ENCODE measurements around the gene PEPD.

Gene PEPD

DNA sequence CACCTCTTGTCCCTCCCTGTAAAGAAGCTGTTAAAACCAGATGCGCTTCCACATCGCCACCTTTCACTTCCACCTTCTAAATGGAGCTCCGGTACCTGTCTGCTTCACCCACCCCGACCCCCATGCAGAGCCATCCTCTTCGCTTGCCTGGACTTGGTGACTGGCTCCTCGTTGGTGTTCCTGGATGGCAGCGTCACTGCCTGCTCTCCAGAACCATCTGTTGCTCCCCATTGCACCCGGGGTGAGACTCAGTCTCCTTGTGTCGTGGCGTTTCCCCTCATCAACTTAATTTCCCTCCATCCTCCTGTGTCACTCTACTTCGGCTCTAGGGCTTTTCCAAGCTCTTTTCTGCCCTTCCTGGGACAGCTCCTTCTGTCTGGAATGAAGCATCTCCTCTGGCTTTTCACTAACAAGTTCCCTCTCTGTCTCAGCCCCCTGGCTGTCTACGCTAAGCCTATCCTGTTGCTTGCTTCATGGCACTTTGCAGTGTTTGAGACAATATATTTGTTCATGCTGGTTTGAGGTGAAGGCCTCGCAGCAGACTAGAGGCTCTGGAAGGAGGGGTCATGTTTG is 137.8 kb downstream of the PEPD start:
- in situ Hi-C loops (cut with MboI; ENCODE audit: low pct_unique_long_range_greater_than_20kb, low sequenced_read_pairs, unreplicated experiment): no loop called here
- no peak for DNase-seq (ENCODE audit: low spot score)
- TF ChIP-seq, protein P1, sequence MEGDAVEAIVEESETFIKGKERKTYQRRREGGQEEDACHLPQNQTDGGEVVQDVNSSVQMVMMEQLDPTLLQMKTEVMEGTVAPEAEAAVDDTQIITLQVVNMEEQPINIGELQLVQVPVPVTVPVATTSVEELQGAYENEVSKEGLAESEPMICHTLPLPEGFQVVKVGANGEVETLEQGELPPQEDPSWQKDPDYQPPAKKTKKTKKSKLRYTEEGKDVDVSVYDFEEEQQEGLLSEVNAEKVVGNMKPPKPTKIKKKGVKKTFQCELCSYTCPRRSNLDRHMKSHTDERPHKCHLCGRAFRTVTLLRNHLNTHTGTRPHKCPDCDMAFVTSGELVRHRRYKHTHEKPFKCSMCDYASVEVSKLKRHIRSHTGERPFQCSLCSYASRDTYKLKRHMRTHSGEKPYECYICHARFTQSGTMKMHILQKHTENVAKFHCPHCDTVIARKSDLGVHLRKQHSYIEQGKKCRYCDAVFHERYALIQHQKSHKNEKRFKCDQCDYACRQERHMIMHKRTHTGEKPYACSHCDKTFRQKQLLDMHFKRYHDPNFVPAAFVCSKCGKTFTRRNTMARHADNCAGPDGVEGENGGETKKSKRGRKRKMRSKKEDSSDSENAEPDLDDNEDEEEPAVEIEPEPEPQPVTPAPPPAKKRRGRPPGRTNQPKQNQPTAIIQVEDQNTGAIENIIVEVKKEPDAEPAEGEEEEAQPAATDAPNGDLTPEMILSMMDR (IDR thresholded peaks at IDR 0.05; ENCODE audit: extremely low read depth, insufficient read depth, missing control alignments): no peak

DNA sequence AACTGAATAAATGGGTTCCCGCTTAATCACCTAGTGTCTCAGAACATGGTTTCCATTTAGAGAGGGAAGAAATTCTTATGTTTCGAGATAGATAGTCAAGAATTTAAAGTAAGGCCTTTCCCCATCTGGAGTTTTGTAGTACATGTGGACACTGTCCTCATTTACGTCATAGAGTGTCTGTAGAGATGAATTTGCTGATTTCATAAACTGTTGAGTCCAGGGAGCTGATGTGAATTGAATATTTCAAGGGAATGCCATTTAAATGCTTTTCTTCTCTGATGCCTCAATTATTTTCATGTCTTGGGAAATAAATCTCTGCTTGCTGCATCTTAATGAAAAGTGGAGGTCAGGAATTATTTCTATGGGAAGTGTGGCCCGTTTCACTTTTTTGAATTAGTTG is 138.6 kb downstream of the PEPD start:
- TF ChIP-seq, protein P1 (IDR thresholded peaks at IDR 0.05; ENCODE audit: extremely low read depth, insufficient read depth, missing control alignments): no peak
- in situ Hi-C loops (cut with MboI; ENCODE audit: low pct_unique_long_range_greater_than_20kb, low sequenced_read_pairs, unreplicated experiment): no loop called here
- DNase-seq (ENCODE audit: low spot score): no peak

DNA sequence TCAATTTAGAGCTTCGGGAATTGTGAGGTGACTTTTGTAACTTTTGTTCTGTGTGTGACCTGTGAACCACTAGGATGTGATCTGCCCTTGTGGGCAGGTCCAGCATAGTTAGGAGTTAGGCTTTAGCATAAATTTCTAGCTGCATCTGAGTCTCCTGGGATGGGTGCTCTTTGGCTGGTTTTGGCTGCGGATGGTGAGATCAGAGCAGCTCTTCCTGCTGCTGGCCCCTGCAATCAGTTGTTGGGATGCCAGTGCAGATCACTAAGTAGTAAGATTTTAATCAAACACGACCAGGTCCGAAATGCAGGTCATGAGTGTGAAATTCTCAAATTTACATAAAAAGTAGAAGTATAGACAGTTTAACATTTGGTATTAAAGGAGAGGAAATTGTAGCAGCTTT is 139.6 kb downstream of the PEPD start:
- in situ Hi-C loops (cut with MboI; ENCODE audit: low pct_unique_long_range_greater_than_20kb, low sequenced_read_pairs, unreplicated experiment): no loop called here
- TF ChIP-seq, protein P1 (IDR thresholded peaks at IDR 0.05; ENCODE audit: extremely low read depth, insufficient read depth, missing control alignments): no peak
- no peak for DNase-seq (ENCODE audit: low spot score)

DNA sequence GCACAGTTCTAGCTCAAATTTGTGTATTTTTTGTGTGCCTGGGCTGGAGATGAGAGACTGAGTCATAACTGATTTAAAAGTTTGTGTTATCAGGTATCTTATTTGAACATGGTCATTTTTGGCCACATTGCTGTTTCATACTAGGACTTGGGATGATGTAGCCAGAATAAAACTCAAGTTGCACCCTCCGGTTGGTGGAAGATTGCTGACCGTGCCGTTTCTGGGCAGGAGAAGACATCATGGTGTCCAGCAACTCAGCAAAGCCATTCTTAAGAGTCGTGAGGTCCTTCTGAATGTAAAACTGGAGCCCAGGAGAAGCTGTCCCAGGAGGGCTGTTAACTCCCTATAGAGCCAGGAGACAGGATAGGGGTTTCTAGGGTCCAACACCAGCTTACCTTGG is 140.5 kb downstream of the PEPD start:
- TF ChIP-seq, protein P1 (IDR thresholded peaks at IDR 0.05; ENCODE audit: extremely low read depth, insufficient read depth, missing control alignments): no peak
- DNase-seq (ENCODE audit: low spot score): no peak
- in situ Hi-C loops (cut with MboI; ENCODE audit: low pct_unique_long_range_greater_than_20kb, low sequenced_read_pairs, unreplicated experiment): no loop called here

DNA sequence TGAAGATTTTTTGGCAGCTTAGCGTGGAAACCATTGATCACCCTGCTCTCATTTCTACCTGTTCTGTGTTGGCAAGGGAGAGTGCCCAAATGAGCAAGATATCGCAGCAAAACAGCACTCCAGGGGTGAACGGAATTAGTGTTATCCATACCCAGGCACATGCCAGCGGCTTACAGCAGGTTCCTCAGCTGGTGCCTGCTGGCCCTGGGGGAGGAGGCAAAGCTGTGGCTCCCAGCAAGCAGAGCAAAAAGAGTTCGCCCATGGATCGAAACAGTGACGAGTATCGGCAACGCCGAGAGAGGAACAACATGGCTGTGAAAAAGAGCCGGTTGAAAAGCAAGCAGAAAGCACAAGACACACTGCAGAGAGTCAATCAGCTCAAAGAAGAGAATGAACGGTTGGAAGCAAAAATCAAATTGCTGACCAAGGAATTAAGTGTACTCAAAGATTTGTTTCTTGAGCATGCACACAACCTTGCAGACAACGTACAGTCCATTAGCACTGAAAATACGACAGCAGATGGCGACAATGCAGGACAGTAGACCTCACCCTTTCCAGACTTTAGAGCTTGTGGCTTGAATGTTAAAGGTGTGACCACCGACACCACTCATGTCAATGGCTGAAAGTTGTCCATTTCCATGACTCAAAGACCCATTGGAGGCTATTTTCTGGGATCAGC is 142.3 kb downstream of the PEPD start:
- no peak for DNase-seq (ENCODE audit: low spot score)
- TF ChIP-seq, protein P1 (IDR thresholded peaks at IDR 0.05; ENCODE audit: extremely low read depth, insufficient read depth, missing control alignments): no peak
- in situ Hi-C loops (cut with MboI; ENCODE audit: low pct_unique_long_range_greater_than_20kb, low sequenced_read_pairs, unreplicated experiment): no loop called here

DNA sequence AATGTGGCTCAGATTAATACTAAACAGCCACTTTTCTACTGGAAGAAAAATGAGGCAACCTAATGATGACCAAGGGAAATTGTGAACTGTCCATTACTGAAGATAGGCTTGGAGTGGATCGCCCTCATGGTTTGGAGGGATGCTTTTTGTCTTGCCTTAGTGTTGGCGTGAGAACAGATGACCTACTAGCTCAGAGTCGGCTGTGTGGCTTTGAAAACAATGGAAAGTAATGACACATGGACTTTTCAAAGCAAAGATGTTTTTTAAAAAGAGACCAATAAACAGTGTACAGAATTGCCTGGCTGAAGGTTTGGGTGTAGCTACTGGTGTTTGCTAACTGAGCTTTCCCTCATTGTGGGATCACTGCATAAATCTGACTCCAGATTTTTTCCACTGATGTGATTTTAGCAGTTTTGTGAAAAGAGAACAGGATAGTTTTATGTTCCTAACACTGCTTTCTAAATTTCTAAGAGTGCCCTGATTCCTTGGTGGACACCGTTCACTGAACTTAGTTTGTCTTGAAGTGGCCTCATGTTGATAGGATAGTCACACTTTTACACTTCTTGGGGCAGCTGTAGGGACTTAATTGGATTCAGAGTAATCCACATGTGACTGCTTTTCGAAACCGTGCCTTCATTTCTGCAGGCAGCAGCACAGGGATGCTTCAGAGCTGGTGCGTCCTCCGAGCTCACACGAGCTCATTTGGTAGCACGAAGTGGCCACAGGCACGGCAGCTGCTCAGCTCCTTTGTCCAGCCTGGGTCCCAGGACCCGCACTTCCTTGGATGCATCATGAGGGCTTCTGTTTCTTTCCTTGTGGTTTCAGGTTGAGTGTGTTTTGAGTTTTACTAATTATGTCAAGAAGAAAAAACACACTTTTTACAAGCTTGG is 143.8 kb downstream of the PEPD start:
- TF ChIP-seq, protein P1 (IDR thresholded peaks at IDR 0.05; ENCODE audit: extremely low read depth, insufficient read depth, missing control alignments): no peak
- no peak for DNase-seq (ENCODE audit: low spot score)

More for the DNA sequence above, 143.8 kb downstream of the PEPD start:
- in situ Hi-C loops (cut with MboI; ENCODE audit: low pct_unique_long_range_greater_than_20kb, low sequenced_read_pairs, unreplicated experiment): no loop called here

Measured in GM13977 (cell line).